ENCODE data around the gene PRSS48.

- TF ChIP-seq CTCF (IDR thresholded peaks at IDR 0.05; ENCODE audit: low read length) (no peak), EZH2 (optimal IDR thresholded peaks at IDR 0.05; ENCODE audit: low read depth, low read length) (no peak), EZH2phosphoT487 (IDR thresholded peaks at IDR 0.05; ENCODE audit: low read length) (no peak)
Observed at GRCh38 chr4:151227172-151227571, 49.8 kb upstream of the PRSS48 start.

Measured in MM.1S (cell line).